Central memory CD8-positive, alpha-beta T cell (primary cell): ENCODE data around the gene TJP3.

ENCODE experiments used
- ATAC-seq: fragments of 150-1000 bp; cut with Tn5 transposase; replicated peaks from 2 replicates; pipeline ENCODE4 v1.10.0; 2022; ENCODE audit warnings: mild to moderate bottlenecking, moderate FRiP score, moderate number of reproducible peaks; ENCODE audit not compliant: poor library complexity, severe bottlenecking; ENCODE audit errors: extremely low read depth
- DNase-seq, 2 donors: peaks; one replicate each; pipeline ENCODE4 v3.0.0; 2021; ENCODE audit warnings: low spot score in 2 of 2
- H3K27ac Mint-ChIP-seq: one replicate; pipeline ENCODE4 v1.8.0; 2022; ENCODE audit warnings: low read depth, mild to moderate bottlenecking, moderate library complexity, mixed read lengths
- H3K27me3 Mint-ChIP-seq: one replicate; pipeline ENCODE4 v1.8.0; 2022; ENCODE audit warnings: mixed read lengths
- H3K36me3 Mint-ChIP-seq: one replicate; pipeline ENCODE4 v1.8.0; 2022; ENCODE audit warnings: mild to moderate bottlenecking, moderate library complexity, mixed read lengths; ENCODE audit not compliant: insufficient read depth
- H3K4me1 Mint-ChIP-seq: one replicate; pipeline ENCODE4 v1.8.0; 2022; ENCODE audit warnings: mixed read lengths
- H3K4me3 Mint-ChIP-seq: one replicate; pipeline ENCODE4 v1.8.0; 2022; ENCODE audit warnings: mild to moderate bottlenecking, moderate library complexity, mixed read lengths
- H3K9me3 Mint-ChIP-seq: one replicate; pipeline ENCODE4 v1.8.0; 2022; ENCODE audit warnings: mixed read lengths

TJP3 gene

GRCh38 chr19:3778899-3779723 lies 70.9 kb downstream of the TJP3 start:
- Mint-ChIP-seq H3K27me3 (no peaks in the 10 kb centered on the region), H3K4me1 (peaks cover 16% of the 10 kb centered on the region), H3K36me3 (peaks cover 13% of the 10 kb centered on the region), H3K4me3 (no peak overlapping the region), H3K9me3 (peaks cover 7% of the 10 kb centered on the region), H3K27ac (no peak overlapping the region)
- DNase-seq (no peak), ATAC-seq (no peak)

- peaks cover 16% of the 10 kb centered on the region for H3K36me3 Mint-ChIP-seq
- H3K4me3 Mint-ChIP-seq: no peak overlapping the region
- ATAC-seq (no peak), DNase-seq (no peak)
- H3K27me3 Mint-ChIP-seq: no peaks in the 10 kb centered on the region
- no peak overlapping the region for H3K27ac Mint-ChIP-seq
- peaks cover 19% of the 10 kb centered on the region for H3K4me1 Mint-ChIP-seq
- H3K9me3 Mint-ChIP-seq: peaks cover 7% of the 10 kb centered on the region
Measured at GRCh38 chr19:3780786-3781304, 72.7 kb downstream of the TJP3 start.

GRCh38 chr19:3781603-3782002 lies 73.4 kb downstream of the TJP3 start:
- Mint-ChIP-seq H3K9me3 (peaks cover 7% of the 10 kb centered on the region), H3K4me1 (peaks cover 19% of the 10 kb centered on the region), H3K4me3 (no peak overlapping the region), H3K27me3 (no peaks in the 10 kb centered on the region), H3K36me3 (peaks cover 16% of the 10 kb centered on the region), H3K27ac (no peak overlapping the region)
- DNase-seq (no peak), ATAC-seq (no peak)

- H3K4me3 Mint-ChIP-seq: no peak overlapping the region
- no peaks in the 10 kb centered on the region for H3K27me3 Mint-ChIP-seq
- DNase-seq (no peak), ATAC-seq (no peak)
- no peak overlapping the region for H3K27ac Mint-ChIP-seq
- H3K9me3 Mint-ChIP-seq: peaks cover 7% of the 10 kb centered on the region
- peaks cover 19% of the 10 kb centered on the region for H3K4me1 Mint-ChIP-seq
- peaks cover 16% of the 10 kb centered on the region for H3K36me3 Mint-ChIP-seq
Measured at GRCh38 chr19:3782330-3782729, 74.1 kb downstream of the TJP3 start.

GRCh38 chr19:3782903-3783302 lies 74.7 kb downstream of the TJP3 start:
- ATAC-seq (no peak), DNase-seq (no peak)
- peaks cover 7% of the 10 kb centered on the region for H3K9me3 Mint-ChIP-seq
- no peak overlapping the region for H3K27ac Mint-ChIP-seq
- H3K27me3 Mint-ChIP-seq: no peaks in the 10 kb centered on the region
- peaks cover 16% of the 10 kb centered on the region for H3K36me3 Mint-ChIP-seq
- no peak overlapping the region for H3K4me3 Mint-ChIP-seq
- peaks cover 19% of the 10 kb centered on the region for H3K4me1 Mint-ChIP-seq

GRCh38 chr19:3783660-3784584 lies 75.7 kb downstream of the TJP3 start:
- ATAC-seq (no peak), DNase-seq (peak; percentile 28 to 34)
- Mint-ChIP-seq H3K27me3 (no peaks in the 10 kb centered on the region), H3K4me3 (peak overlapping the region; percentile 82), H3K36me3 (peaks cover 18% of the 10 kb centered on the region), H3K4me1 (peaks cover 22% of the 10 kb centered on the region), H3K27ac (peak overlapping the region; percentile 79), H3K9me3 (peaks cover 7% of the 10 kb centered on the region)

- H3K4me3 Mint-ChIP-seq: peak overlapping the region; percentile 82
- peak overlapping the region; percentile 79 for H3K27ac Mint-ChIP-seq
- peaks cover 28% of the 10 kb centered on the region for H3K4me1 Mint-ChIP-seq
- H3K27me3 Mint-ChIP-seq: no peaks in the 10 kb centered on the region
- H3K9me3 Mint-ChIP-seq: peaks cover 7% of the 10 kb centered on the region
- ATAC-seq: no peak
- DNase-seq: no peak
- peaks cover 21% of the 10 kb centered on the region for H3K36me3 Mint-ChIP-seq
Measured at GRCh38 chr19:3784607-3785450, 76.6 kb downstream of the TJP3 start.

- Mint-ChIP-seq H3K27ac (no peak overlapping the region), H3K36me3 (peaks cover 22% of the 10 kb centered on the region)
- no peak for DNase-seq
Measured at GRCh38 chr19:3785451-3785937, 77.3 kb downstream of the TJP3 start.

GRCh38 chr19:3785938-3786824 lies 78.0 kb downstream of the TJP3 start, which contains the start of gene MATK:
Gene MATK (minus strand): TSS chr19:3786381. CDS start chr19:3785135, 1,246 bp downstream.
- Mint-ChIP-seq H3K36me3 (peaks cover 19% of the 10 kb centered on the region), H3K27me3 (no peaks in the 10 kb centered on the region), H3K4me3 (peak within 1 kb of the TSS; percentile 82), H3K27ac (peak within 1 kb of the TSS; percentile 79), H3K9me3 (peaks cover 7% of the 10 kb centered on the region), H3K4me1 (peaks cover 39% of the 10 kb centered on the region)
- ATAC-seq (peak; percentile 21), DNase-seq (no peak)

More at GRCh38 chr19:3785451-3785937, 77.3 kb downstream of the TJP3 start:
- H3K27me3 Mint-ChIP-seq: no peaks in the 10 kb centered on the region
- H3K9me3 Mint-ChIP-seq: peaks cover 7% of the 10 kb centered on the region
- peaks cover 35% of the 10 kb centered on the region for H3K4me1 Mint-ChIP-seq
- H3K4me3 Mint-ChIP-seq: peak overlapping the region; percentile 82
- ATAC-seq: peak; percentile 15

- Mint-ChIP-seq H3K36me3 (peaks cover 9% of the 10 kb centered on the region), H3K4me1 (peaks cover 34% of the 10 kb centered on the region), H3K4me3 (peak overlapping the region; percentile 70), H3K9me3 (no peaks in the 10 kb centered on the region), H3K27me3 (no peaks in the 10 kb centered on the region), H3K27ac (peak overlapping the region; percentile 81)
- ATAC-seq (peak; percentile 70), DNase-seq (peak; percentile 26 to 57)
Measured at GRCh38 chr19:3788996-3789778, 81.0 kb downstream of the TJP3 start.
